Right kidney (tissue), 1 donor: ENCODE measurements around the gene ETV1.
A peak's percentile ranks its signal among the peaks of the same experiment; 100 is the strongest.
"Not testable (repeated sequence)": the region's sequence is repeated elsewhere in the genome, so short reads cannot be mapped to it uniquely, and the experiment has no call there.

Source experiments
- DNase-seq: peaks from one replicate; pipeline ENCODE4 v3.0.0-alpha.2; 2016

ETV1 gene

GRCh38 chr7:13932131-13932530 is 57.3 kb downstream of the ETV1 start:
- DNase-seq = no peak

GRCh38 chr7:13921062-13921461 is 68.4 kb downstream of the ETV1 start:
- DNase-seq = no peak

GRCh38 chr7:13920053-13920697 is 69.3 kb downstream of the ETV1 start:
- DNase-seq = peak; percentile 73

GRCh38 chr7:13918333-13918732 is 71.1 kb downstream of the ETV1 start:
- DNase-seq = not testable (repeated sequence)

- not testable (repeated sequence) for DNase-seq
These were observed 72.4 kb downstream of the ETV1 start for GRCh38 chr7:13917103-13917502.

- no peak for DNase-seq
These were observed 73.6 kb downstream of the ETV1 start for GRCh38 chr7:13915891-13916290.

GRCh38 chr7:13912715-13913278 is 76.7 kb downstream of the ETV1 start:
- no peak for DNase-seq

- no peak for DNase-seq
These were observed 77.6 kb downstream of the ETV1 start for GRCh38 chr7:13911909-13912308.

GRCh38 chr7:13910805-13911551 is 78.5 kb downstream of the ETV1 start:
- DNase-seq = no peak

- no peak for DNase-seq
These were observed 80.6 kb downstream of the ETV1 start for GRCh38 chr7:13908667-13909397.

- DNase-seq = no peak
These were observed 81.6 kb downstream of the ETV1 start for GRCh38 chr7:13907831-13908230.

GRCh38 chr7:13904689-13905088 is 84.8 kb downstream of the ETV1 start:
- no peak for DNase-seq

- DNase-seq = no peak
These were observed 85.5 kb downstream of the ETV1 start for GRCh38 chr7:13904007-13904406.

- no peak for DNase-seq
These were observed 87.9 kb downstream of the ETV1 start for GRCh38 chr7:13901577-13901976.

- no peak for DNase-seq
These were observed 90.4 kb downstream of the ETV1 start for GRCh38 chr7:13898957-13899670.

GRCh38 chr7:13897819-13898218 is 91.6 kb downstream of the ETV1 start:
- no peak for DNase-seq

- no peak for DNase-seq
These were observed 94.5 kb downstream of the ETV1 start for GRCh38 chr7:13894954-13895353.

GRCh38 chr7:13894377-13894776 is 95.1 kb downstream of the ETV1 start:
- DNase-seq = no peak

- DNase-seq = no peak
These were observed 98.7 kb downstream of the ETV1 start for GRCh38 chr7:13890793-13891192.

- no peak for DNase-seq
These were observed 103.1 kb downstream of the ETV1 start for GRCh38 chr7:13886356-13886755.

- no peak for DNase-seq
These were observed 107.4 kb downstream of the ETV1 start for GRCh38 chr7:13882051-13882450.

- no peak for DNase-seq
These were observed 108.7 kb downstream of the ETV1 start for GRCh38 chr7:13880789-13881188.
